Measurements from ENCODE around the gene ADH5.

GRCh38 chr4:99022566-99022965, 66.0 kb downstream of the ADH5 start:
- TF ChIP-seq CTCF (IDR thresholded peaks at IDR 0.05; ENCODE audit: low read depth, low read length) = no peak
- no peak for TF ChIP-seq EZH2phosphoT487 (IDR thresholded peaks at IDR 0.05; ENCODE audit: low read depth)
